Heart right ventricle (tissue), 16 donors: ENCODE measurements around the gene DHCR24. TPM values are rescaled to one million over a fixed set of nuclear protein-coding genes. Genes with fewer than 3 reads are reported as not detected.
A peak's percentile ranks its signal among the peaks of the same experiment; 100 is the strongest.

Source experiments
- ATAC-seq, 8 donors: fragments of 200-7000 bp; cut with Tn5 transposase; one replicate each; pipeline ENCODE4 v1.9.1; 2020; ENCODE audit warnings: mild to moderate bottlenecking in 8 of 8, moderate library complexity in 8 of 8, moderate number of reproducible peaks in 1 of 8
- DNase-seq, 2 donors: peaks; one replicate each; pipeline ENCODE4 v3.0.0-alpha.2; 2020
- H3K27ac ChIP-seq, 10 donors: fragments of 200-600 bp; sonication (generic) in 2 of 10; one replicate each; pipeline versions ENCODE4 v1.5.0 to v1.8.0; 2020 to 2022; ENCODE audit warnings: mild to moderate bottlenecking in 3 of 10
- H3K27me3 ChIP-seq, 7 donors: fragments of 200-600 bp; one replicate each; pipeline ENCODE4 v1.8.0; 2021 to 2022; ENCODE audit warnings: mild to moderate bottlenecking in 2 of 7
- H3K36me3 ChIP-seq, 9 donors: fragments of 200-600 bp; sonication (generic) in 1 of 9; one replicate each; pipeline versions ENCODE4 v1.5.0 to v1.8.0; 2020 to 2022; ENCODE audit warnings: mild to moderate bottlenecking in 2 of 9
- H3K4me1 ChIP-seq, 9 donors: fragments of 200-600 bp; sonication (generic) in 1 of 9; one replicate each; pipeline versions ENCODE4 v1.5.0 to v1.8.0; 2020 to 2022; ENCODE audit warnings: mild to moderate bottlenecking in 4 of 9
- H3K4me3 ChIP-seq, 10 donors: fragments of 200-600 bp; sonication (generic) in 2 of 10; one replicate each; pipeline versions ENCODE4 v1.5.0 to v1.8.0; 2020 to 2022; ENCODE audit warnings: mild to moderate bottlenecking in 7 of 10, moderate library complexity in 2 of 10
- H3K9me3 ChIP-seq, 11 donors: fragments of 200-600 bp in 10 of 11; sonication (generic) in 2 of 11; one replicate each; pipeline versions ENCODE4 v1.5.0 to v1.8.0; 2013 to 2022; ENCODE audit warnings: mild to moderate bottlenecking in 2 of 11, control low read depth in 1 of 11, moderate library complexity in 1 of 11
- WGBS, 2 donors: extraction: QIAGEN DNeasy Blood & Tissue Kit; methylation state at CpG; one replicate each; pipeline ENCODE4 v1.1.7; 2013; ENCODE audit warnings: inconsistent platforms in 1 of 2; 5-methylcytosine and 5-hydroxymethylcytosine counted together
- intact Hi-C, 10 donors: fragments of 100-400 bp; cut with DNase I; formaldehyde crosslinking; loops; one replicate each; pipeline versions ENCODE4 v1.11.1 to v1.14.2; 2022
- polyA plus RNA-seq, 2 donors: library from polyadenylated mRNA; stranded (reverse); fragments of 200-250 nt; gene quantifications; one replicate each; pipeline ENCODE4 v1.2.3, GENCODE V29; 2013
- total RNA-seq, 10 donors: library from RNA; stranded (reverse); fragmentation: NEBNext Ultra II Directional in 3 of 10; extraction: Animal tissue kit (Norgen Biotek cat#: 25700) in 3 of 10; gene quantifications; one replicate each; pipeline versions ENCODE4 v1.2.1 to v1.2.4, GENCODE V29; 2021 to 2023
- TF ChIP-seq, protein P1 (sequence below), 9 donors: fragments of 200-600 bp; sonication (generic) in 2 of 9; IDR thresholded peaks; one replicate each; pipeline versions ENCODE4 v1.5.0 to v1.8.0; 2021 to 2022; ENCODE audit warnings: antibody characterized with exemption in 9 of 9, mild to moderate bottlenecking in 5 of 9, moderate library complexity in 1 of 9
- donor health status: Arrhythmogenic right ventricular cardiomyopathy.
- donor health status: ischemic (EF 13 %, LVEDD 7.1; RV severe dilation, severe dysfunction).
- donor health status: healthy with polysubstance abuse.
- donor health status: DM: no; HTN: yes; CAD: no.
- donor health status: DM: no; HTN: no; CAD: no.
- donor health status: ischemic (EF 25% LVEDD 6.9; RV normal size, moderate dysfunction).
- donor health status: ischemic (EF 25% LVEDD 5.7; RV mildly dilated, moderate dysfunction).
- donor health status: healthy.
- donor health status: DM: yes; HTN: yes; CAD: no.
- donor health status: Ischemic cardiomyopathy.
- donor health status: ischemic (EF 35%, LVEDD 5.7; RV mildly dilated, moderate dysfunction).
- donor health status: nonischemic (EF 11% LVEDD 7.7; RV severe dilation, severe dysfunction).
- donor health status: DM: yes; HTN: yes; CAD: no.
- donor health status: PGD.
- donor health status: ischemic (EF 29% LVEDD 5.4; RV normal size, mild dysfunction).
- donor health status: nonischemic (EF 23%, LVEDD 6.1; RV moderate dilation, normal function).

Gene DHCR24
- total and polyA plus RNA-seq, 12 donors = 3.3 to 70.6 (median 15.0) TPM

GRCh38 chr1:54889132-54889725 lies 2.2 kb upstream of the DHCR24 start:
- TF ChIP-seq, protein P1, sequence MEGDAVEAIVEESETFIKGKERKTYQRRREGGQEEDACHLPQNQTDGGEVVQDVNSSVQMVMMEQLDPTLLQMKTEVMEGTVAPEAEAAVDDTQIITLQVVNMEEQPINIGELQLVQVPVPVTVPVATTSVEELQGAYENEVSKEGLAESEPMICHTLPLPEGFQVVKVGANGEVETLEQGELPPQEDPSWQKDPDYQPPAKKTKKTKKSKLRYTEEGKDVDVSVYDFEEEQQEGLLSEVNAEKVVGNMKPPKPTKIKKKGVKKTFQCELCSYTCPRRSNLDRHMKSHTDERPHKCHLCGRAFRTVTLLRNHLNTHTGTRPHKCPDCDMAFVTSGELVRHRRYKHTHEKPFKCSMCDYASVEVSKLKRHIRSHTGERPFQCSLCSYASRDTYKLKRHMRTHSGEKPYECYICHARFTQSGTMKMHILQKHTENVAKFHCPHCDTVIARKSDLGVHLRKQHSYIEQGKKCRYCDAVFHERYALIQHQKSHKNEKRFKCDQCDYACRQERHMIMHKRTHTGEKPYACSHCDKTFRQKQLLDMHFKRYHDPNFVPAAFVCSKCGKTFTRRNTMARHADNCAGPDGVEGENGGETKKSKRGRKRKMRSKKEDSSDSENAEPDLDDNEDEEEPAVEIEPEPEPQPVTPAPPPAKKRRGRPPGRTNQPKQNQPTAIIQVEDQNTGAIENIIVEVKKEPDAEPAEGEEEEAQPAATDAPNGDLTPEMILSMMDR (IDR thresholded peaks at IDR 0.05) = no peak
- peaks cover 0 to 19% (median 14%) of the 10 kb centered on the region in 9 donors for H3K4me1 ChIP-seq
- ATAC-seq (no peak), DNase-seq (no peak)
- WGBS, 2 donors = 82 to 83% methylated on average over 3 of the region's 3 CpGs
- no peaks in the 10 kb centered on the region for H3K9me3 ChIP-seq
- no peak overlapping the region for H3K27ac ChIP-seq
- H3K4me3 ChIP-seq = no peak overlapping the region
- intact Hi-C loops = no loop called here
- no peaks in the 10 kb centered on the region for H3K36me3 ChIP-seq
- peaks cover 0 to 11% (median 0%) of the 10 kb centered on the region in 7 donors for H3K27me3 ChIP-seq

GRCh38 chr1:54888080-54888733 lies 1.2 kb upstream of the DHCR24 start:
- 81 to 87% methylated on average over 7 of the region's 7 CpGs for WGBS, 2 donors
- intact Hi-C loops = no loop called here
- no peak for DNase-seq
- Histone ChIP-seq H3K27me3 (peaks cover 0 to 11% (median 0%) of the 10 kb centered on the region in 7 donors), H3K27ac (no peak overlapping the region), H3K36me3 (peaks cover 0 to 3% (median 0%) of the 10 kb centered on the region in 9 donors), H3K4me1 (peaks cover 0 to 19% (median 14%) of the 10 kb centered on the region in 9 donors), H3K4me3 (peak overlapping the region in 3 of 10 donors; percentile 70 to 89 (median 86)), H3K9me3 (no peaks in the 10 kb centered on the region)
- ATAC-seq = no peak
- TF ChIP-seq, protein P1 (IDR thresholded peaks at IDR 0.05) = no peak

DNA sequence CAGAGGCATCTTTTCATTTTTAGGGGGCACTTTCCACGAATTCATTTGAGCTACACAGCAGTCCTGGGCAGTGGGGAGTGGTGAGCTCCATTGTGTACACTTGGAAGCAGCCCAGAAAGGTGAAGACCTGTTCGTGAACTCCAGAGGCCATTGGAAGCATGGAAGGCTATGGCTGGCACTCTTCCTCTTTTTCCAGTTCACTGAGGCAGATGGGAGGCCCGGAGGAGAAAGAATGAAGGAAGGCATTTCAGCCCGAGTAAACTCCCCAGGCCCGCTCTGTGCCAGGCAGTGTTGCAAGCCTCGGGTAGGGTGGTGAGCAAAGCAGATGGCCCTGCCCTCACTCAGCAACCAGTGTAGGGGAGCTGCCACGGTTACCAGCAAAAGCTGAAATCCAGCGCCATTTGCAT lies 673 bp upstream of the DHCR24 start:
- H3K27ac ChIP-seq = peak overlapping the region in 6 of 10 donors; percentile 54 to 73 (median 65)
- intact Hi-C loops = loop anchor here in 1 of 10 donors (2.0 kb wide), 1 partner anchor 57 kb away; no protein-coding TSS in a partner anchor

More for the DNA sequence above, 673 bp upstream of the DHCR24 start:
- Histone ChIP-seq H3K9me3 (no peaks in the 10 kb centered on the region), H3K4me1 (peaks cover 0 to 19% (median 14%) of the 10 kb centered on the region in 9 donors), H3K27me3 (peaks cover 0 to 11% (median 0%) of the 10 kb centered on the region in 7 donors), H3K36me3 (peaks cover 0 to 8% (median 0%) of the 10 kb centered on the region in 9 donors), H3K4me3 (peak overlapping the region; percentile 59 to 89 (median 74))
- no peak for DNase-seq
- peak in 7 of 8 donors; percentile 7 to 54 (median 24) for ATAC-seq
- TF ChIP-seq, protein P1 (IDR thresholded peaks at IDR 0.05) = no peak
- 31 to 32% methylated on average over 8 of the region's 8 CpGs for WGBS, 2 donors
